ENCODE measurements around the gene IFT27.
A peak's percentile ranks its signal among the peaks of the same experiment; 100 is the strongest.

IFT27 gene

GRCh38 chr22:36775964-36776669, at the start of gene IFT27:
Gene IFT27 (minus strand): TSS chr22:36776119. CDS start chr22:36775707, 412 bp downstream.
- peak; percentile 92 for DNase-seq (ENCODE audit: low read depth)

- DNase-seq (ENCODE audit: low read depth): no peak
These were observed 48.7 kb upstream of the IFT27 start for GRCh38 chr22:36824655-36825054.

GRCh38 chr22:36823186-36823839, 47.4 kb upstream of the IFT27 start:
- DNase-seq (ENCODE audit: low read depth): no peak

- DNase-seq (ENCODE audit: low read depth): no peak
These were observed 46.7 kb upstream of the IFT27 start for GRCh38 chr22:36822581-36822980.

GRCh38 chr22:36819112-36819511, 43.2 kb upstream of the IFT27 start:
- DNase-seq (ENCODE audit: low read depth): no peak

- no peak for DNase-seq (ENCODE audit: low read depth)
These were observed 42.2 kb upstream of the IFT27 start for GRCh38 chr22:36818010-36818642.

- DNase-seq (ENCODE audit: low read depth): no peak
These were observed 41.6 kb upstream of the IFT27 start for GRCh38 chr22:36817525-36817848.

- DNase-seq (ENCODE audit: low read depth): no peak
These were observed 41.0 kb upstream of the IFT27 start, which contains the start of gene PVALB for GRCh38 chr22:36816636-36817524. Gene PVALB (minus strand): TSS chr22:36817035. CDS start chr22:36817005, 30 bp downstream.

- DNase-seq (ENCODE audit: low read depth): no peak
These were observed 40.4 kb upstream of the IFT27 start for GRCh38 chr22:36816339-36816635.

- DNase-seq (ENCODE audit: low read depth): no peak
These were observed 39.8 kb upstream of the IFT27 start for GRCh38 chr22:36815558-36816338.

GRCh38 chr22:36814801-36815200, 38.9 kb upstream of the IFT27 start:
- no peak for DNase-seq (ENCODE audit: low read depth)

- no peak for DNase-seq (ENCODE audit: low read depth)
These were observed 35.3 kb upstream of the IFT27 start for GRCh38 chr22:36811094-36811800.

- no peak for DNase-seq (ENCODE audit: low read depth)
These were observed 33.4 kb upstream of the IFT27 start for GRCh38 chr22:36809351-36809750.

GRCh38 chr22:36808721-36809344, 32.9 kb upstream of the IFT27 start:
- no peak for DNase-seq (ENCODE audit: low read depth)

GRCh38 chr22:36807627-36808026, 31.7 kb upstream of the IFT27 start:
- DNase-seq (ENCODE audit: low read depth): no peak

GRCh38 chr22:36806835-36807234, 30.9 kb upstream of the IFT27 start:
- no peak for DNase-seq (ENCODE audit: low read depth)

GRCh38 chr22:36803358-36803757, 27.4 kb upstream of the IFT27 start:
- DNase-seq (ENCODE audit: low read depth): no peak

- DNase-seq (ENCODE audit: low read depth): no peak
These were observed 22.8 kb upstream of the IFT27 start for GRCh38 chr22:36798674-36799066.

- no peak for DNase-seq (ENCODE audit: low read depth)
These were observed 22.2 kb upstream of the IFT27 start for GRCh38 chr22:36797911-36798673.

GRCh38 chr22:36797374-36797773, 21.5 kb upstream of the IFT27 start:
- no peak for DNase-seq (ENCODE audit: low read depth)

All from stimulated activated CD8-positive, alpha-beta memory T cell treated with anti-CD3 and anti-CD28 coated beads, Interleukin-4, amount 100 ng/mL, for 24 hours (primary cell).